Measurements from ENCODE around the gene GSTO2. TPM values are rescaled to one million over a fixed set of nuclear protein-coding genes. Genes with fewer than 3 reads are reported as not detected.

GSTO2 gene
- total RNA-seq, 1 donor from 2014 or later = 5.9 TPM

- no peak for DNase-seq (ENCODE audit: low spot score)
- Mint-ChIP-seq H3K9me3 (ENCODE audit: unreplicated experiment) (no peaks in the 10 kb centered on the region), H3K4me1 (ENCODE audit: unreplicated experiment) (peaks cover 61% of the 10 kb centered on the region), H3K27me3 (ENCODE audit: unreplicated experiment) (peaks cover 21% of the 10 kb centered on the region), H3K4me3 (ENCODE audit: unreplicated experiment) (no peak overlapping the region), H3K36me3 (ENCODE audit: low read depth, unreplicated experiment) (peaks cover 21% of the 10 kb centered on the region), H3K27ac (ENCODE audit: unreplicated experiment) (peak overlapping the region; percentile 61)
- no peak for TF ChIP-seq CTCF (IDR thresholded peaks at IDR 0.05; ENCODE audit: unreplicated experiment)
Observed at GRCh38 chr10:104321725-104322415, 52.9 kb downstream of the GSTO2 start.

DNA sequence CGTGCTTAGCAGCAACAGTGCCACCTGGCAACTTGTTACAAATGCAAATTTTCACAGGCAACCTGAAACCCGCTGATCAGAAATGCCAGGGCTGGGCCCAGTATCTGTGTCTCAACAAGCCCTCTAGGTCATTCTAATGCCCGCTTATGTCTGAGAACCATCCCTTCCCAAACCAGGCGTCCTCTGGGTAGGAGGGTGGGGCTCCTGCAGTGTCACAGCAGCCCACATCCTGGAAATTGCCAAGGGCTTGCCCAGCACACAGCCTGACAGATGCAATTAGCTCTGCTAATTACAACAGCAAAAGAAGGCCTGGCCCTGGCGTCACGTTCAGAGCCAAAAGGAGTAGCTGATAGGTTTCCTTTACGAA lies 53.4 kb downstream of the GSTO2 start:
- H3K36me3 Mint-ChIP-seq (ENCODE audit: low read depth, unreplicated experiment) = peaks cover 18% of the 10 kb centered on the region

DNA sequence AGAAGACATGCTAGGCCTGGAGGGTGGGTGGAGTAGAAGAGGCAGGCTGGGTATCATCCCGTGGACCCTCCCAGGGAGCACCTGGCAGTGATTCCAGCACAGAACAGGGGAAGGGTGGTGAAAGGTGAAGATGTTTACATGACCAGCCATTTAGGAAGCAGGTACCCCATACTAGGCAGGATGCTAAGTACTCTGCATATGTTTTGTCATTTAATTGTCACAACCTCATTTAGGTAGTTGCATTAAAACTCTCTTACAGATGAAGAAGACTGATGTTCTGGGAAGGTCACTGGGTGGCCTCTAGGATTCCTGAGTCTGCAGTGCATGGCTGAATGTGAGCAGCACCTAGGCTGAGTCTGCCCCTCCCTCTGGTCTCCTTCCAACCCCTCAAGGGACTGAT lies 54.1 kb downstream of the GSTO2 start:
- Mint-ChIP-seq H3K4me3 (ENCODE audit: unreplicated experiment) (no peak overlapping the region), H3K36me3 (ENCODE audit: low read depth, unreplicated experiment) (peaks cover 12% of the 10 kb centered on the region), H3K4me1 (ENCODE audit: unreplicated experiment) (peaks cover 73% of the 10 kb centered on the region), H3K9me3 (ENCODE audit: unreplicated experiment) (no peaks in the 10 kb centered on the region), H3K27ac (ENCODE audit: unreplicated experiment) (peak overlapping the region; percentile 63), H3K27me3 (ENCODE audit: unreplicated experiment) (peaks cover 24% of the 10 kb centered on the region)
- TF ChIP-seq CTCF (IDR thresholded peaks at IDR 0.05; ENCODE audit: unreplicated experiment) = no peak
- DNase-seq (ENCODE audit: low spot score) = no peak

More for the DNA sequence above, 53.4 kb downstream of the GSTO2 start:
- no peak for DNase-seq (ENCODE audit: low spot score)
- H3K9me3 Mint-ChIP-seq (ENCODE audit: unreplicated experiment) = no peaks in the 10 kb centered on the region
- H3K27me3 Mint-ChIP-seq (ENCODE audit: unreplicated experiment) = peaks cover 25% of the 10 kb centered on the region
- no peak overlapping the region for H3K4me3 Mint-ChIP-seq (ENCODE audit: unreplicated experiment)
- no peak for TF ChIP-seq CTCF (IDR thresholded peaks at IDR 0.05; ENCODE audit: unreplicated experiment)
- H3K27ac Mint-ChIP-seq (ENCODE audit: unreplicated experiment) = peak overlapping the region; percentile 61
- peaks cover 66% of the 10 kb centered on the region for H3K4me1 Mint-ChIP-seq (ENCODE audit: unreplicated experiment)

GRCh38 chr10:104323760-104324201 lies 54.8 kb downstream of the GSTO2 start:
- DNase-seq (ENCODE audit: low spot score) = no peak
- Mint-ChIP-seq H3K9me3 (ENCODE audit: unreplicated experiment) (no peaks in the 10 kb centered on the region), H3K4me1 (ENCODE audit: unreplicated experiment) (peaks cover 79% of the 10 kb centered on the region), H3K27ac (ENCODE audit: unreplicated experiment) (no peak overlapping the region), H3K27me3 (ENCODE audit: unreplicated experiment) (peaks cover 24% of the 10 kb centered on the region), H3K36me3 (ENCODE audit: low read depth, unreplicated experiment) (peaks cover 7% of the 10 kb centered on the region), H3K4me3 (ENCODE audit: unreplicated experiment) (no peak overlapping the region)
- no peak for TF ChIP-seq CTCF (IDR thresholded peaks at IDR 0.05; ENCODE audit: unreplicated experiment)

GRCh38 chr10:104324221-104324686 lies 55.3 kb downstream of the GSTO2 start:
- Mint-ChIP-seq H3K9me3 (ENCODE audit: unreplicated experiment) (no peaks in the 10 kb centered on the region), H3K27ac (ENCODE audit: unreplicated experiment) (no peak overlapping the region), H3K27me3 (ENCODE audit: unreplicated experiment) (peaks cover 23% of the 10 kb centered on the region), H3K36me3 (ENCODE audit: low read depth, unreplicated experiment) (peaks cover 7% of the 10 kb centered on the region), H3K4me1 (ENCODE audit: unreplicated experiment) (peaks cover 81% of the 10 kb centered on the region), H3K4me3 (ENCODE audit: unreplicated experiment) (no peak overlapping the region)
- no peak for DNase-seq (ENCODE audit: low spot score)
- TF ChIP-seq CTCF (IDR thresholded peaks at IDR 0.05; ENCODE audit: unreplicated experiment) = no peak

Data from endothelial cell (in vitro differentiated cells).